ENCODE results near the gene ROBO1.

The ROBO1 gene

GRCh38 chr3:79162653-79163052 lies 605.1 kb downstream of the ROBO1 start:
- DNase-seq (ENCODE audit: low read depth) = no peak

GRCh38 chr3:79161941-79162340 lies 605.9 kb downstream of the ROBO1 start:
- DNase-seq (ENCODE audit: low read depth) = no peak

GRCh38 chr3:79160421-79160820 lies 607.4 kb downstream of the ROBO1 start:
- no peak for DNase-seq (ENCODE audit: low read depth)

- DNase-seq (ENCODE audit: low read depth) = no peak
Measured at GRCh38 chr3:79159736-79160135, 608.1 kb downstream of the ROBO1 start.

- no peak for DNase-seq (ENCODE audit: low read depth)
Measured at GRCh38 chr3:79157191-79157590, 610.6 kb downstream of the ROBO1 start.

- no peak for DNase-seq (ENCODE audit: low read depth)
Measured at GRCh38 chr3:79154865-79155264, 612.9 kb downstream of the ROBO1 start.

GRCh38 chr3:79148786-79149185 lies 619.0 kb downstream of the ROBO1 start:
- DNase-seq (ENCODE audit: low read depth) = no peak

- DNase-seq (ENCODE audit: low read depth) = no peak
Measured at GRCh38 chr3:79146024-79146423, 621.8 kb downstream of the ROBO1 start.

GRCh38 chr3:79140708-79141107 lies 627.1 kb downstream of the ROBO1 start:
- no peak for DNase-seq (ENCODE audit: low read depth)

GRCh38 chr3:79139395-79140068 lies 628.3 kb downstream of the ROBO1 start:
- DNase-seq (ENCODE audit: low read depth) = no peak

- DNase-seq (ENCODE audit: low read depth) = no peak
Measured at GRCh38 chr3:79125313-79125984, 642.3 kb downstream of the ROBO1 start.

- DNase-seq (ENCODE audit: low read depth) = no peak
Measured at GRCh38 chr3:79115458-79115857, 652.3 kb downstream of the ROBO1 start.

- no peak for DNase-seq (ENCODE audit: low read depth)
Measured at GRCh38 chr3:79113876-79114275, 653.9 kb downstream of the ROBO1 start.

GRCh38 chr3:79111375-79112052 lies 656.3 kb downstream of the ROBO1 start:
- DNase-seq (ENCODE audit: low read depth) = no peak

- DNase-seq (ENCODE audit: low read depth) = no peak
Measured at GRCh38 chr3:79109754-79110153, 658.0 kb downstream of the ROBO1 start.

GRCh38 chr3:79103307-79103706 lies 664.5 kb downstream of the ROBO1 start:
- DNase-seq (ENCODE audit: low read depth) = no peak

- no peak for DNase-seq (ENCODE audit: low read depth)
Measured at GRCh38 chr3:79097964-79098660, 669.7 kb downstream of the ROBO1 start.

- DNase-seq (ENCODE audit: low read depth) = no peak
Measured at GRCh38 chr3:79094654-79095053, 673.1 kb downstream of the ROBO1 start.

- no peak for DNase-seq (ENCODE audit: low read depth)
Measured at GRCh38 chr3:79086514-79086913, 681.3 kb downstream of the ROBO1 start.

GRCh38 chr3:79085171-79085570 lies 682.6 kb downstream of the ROBO1 start:
- DNase-seq (ENCODE audit: low read depth) = no peak

- no peak for DNase-seq (ENCODE audit: low read depth)
Measured at GRCh38 chr3:79081335-79081734, 686.5 kb downstream of the ROBO1 start.

GRCh38 chr3:79074558-79074957 lies 693.2 kb downstream of the ROBO1 start:
- no peak for DNase-seq (ENCODE audit: low read depth)

GRCh38 chr3:79067734-79068133 lies 700.1 kb downstream of the ROBO1 start:
- no peak for DNase-seq (ENCODE audit: low read depth)
